HEK293 (cell line): ENCODE measurements around the gene SLC29A3.
"Not testable (repeated sequence)": the region's sequence is repeated elsewhere in the genome, so short reads cannot be mapped to it uniquely, and the experiment has no call there.

Experiments
- CTCF ChIA-PET: fragments of 350-600 bp; formaldehyde crosslinking; extraction: SDS; loops from one replicate; lab custom pipeline; 2021; ENCODE audit warnings: antibody characterized with exemption; lab: Yijun Ruan, JAX
- POLR2A ChIA-PET: fragments of 300-600 bp; formaldehyde crosslinking; extraction: SDS; loops from one replicate; lab custom pipeline; 2020; ENCODE audit warnings: antibody characterized with exemption, inconsistent platforms; lab: Yijun Ruan, JAX
- H3K27ac ChIP-seq: fragments of 200-500 bp; sonication (Bioruptor generic); 2 replicates; pipeline ENCODE4 v1.5.1; 2014; ENCODE audit warnings: low read depth, low read length, control low read depth, inconsistent platforms; ENCODE audit errors: extremely low read depth
- H3K36me3 ChIP-seq, 2 experiments: fragments of 200-500 bp in 1 of 2; sonication (Bioruptor generic) in 1 of 2; 1 replicate in 1 of 2; 2 replicates in 1 of 2; pipeline ENCODE4 v1.5.1; 2014 to 2017; ENCODE audit warnings: inconsistent platforms in 2 of 2, low read length in 2 of 2; ENCODE audit not compliant: control insufficient read depth in 2 of 2, insufficient read depth in 1 of 2
- H3K4me1 ChIP-seq: fragments of 200-500 bp; sonication (Bioruptor generic); 2 replicates; pipeline ENCODE4 v1.5.1; 2014; ENCODE audit warnings: mild to moderate bottlenecking, low read length, inconsistent platforms; ENCODE audit not compliant: control insufficient read depth, insufficient read depth
- H3K4me3 ChIP-seq: 2 replicates; pipeline ENCODE4 v1.5.1; 2011; ENCODE audit warnings: low read depth, mild to moderate bottlenecking, control low read depth, low read length, moderate library complexity
- H3K9me3 ChIP-seq: fragments of 200-500 bp; sonication (Bioruptor generic); 2 replicates; pipeline ENCODE4 v1.5.1; 2014; ENCODE audit warnings: low read depth, low read length, inconsistent platforms; ENCODE audit not compliant: control insufficient read depth, insufficient read depth
- GLIS2 ChIP-seq: fragments of 450-650 bp; formaldehyde crosslinking; IDR thresholded peaks from 2 replicates; pipeline ENCODE4 v1.5.1; 2016; ENCODE audit warnings: missing biosample characterization, missing genetic modification characterization
- MEIS1 ChIP-seq: sonication (generic); formaldehyde crosslinking; IDR thresholded peaks from 2 replicates; pipeline ENCODE4 v1.8.1; 2022; ENCODE audit warnings: missing genetic modification reagents, mild to moderate bottlenecking, borderline replicate concordance
- OVOL3 ChIP-seq: fragments of 450-650 bp; formaldehyde crosslinking; IDR thresholded peaks from 2 replicates; pipeline ENCODE4 v1.5.1; 2016; ENCODE audit warnings: missing biosample characterization, missing genetic modification characterization
- ZBTB21 ChIP-seq: fragments of 450-650 bp; formaldehyde crosslinking; IDR thresholded peaks from 2 replicates; pipeline ENCODE4 v1.5.1; 2017; ENCODE audit warnings: missing biosample characterization, missing genetic modification characterization
- ZBTB44 ChIP-seq: fragments of 450-650 bp; IDR thresholded peaks from 2 replicates; pipeline ENCODE4 v1.5.1; 2018; ENCODE audit warnings: missing biosample characterization, mild to moderate bottlenecking, missing genetic modification characterization
- ZFP37 ChIP-seq: fragments of 450-650 bp; formaldehyde crosslinking; IDR thresholded peaks from 2 replicates; pipeline ENCODE4 v1.5.1; 2016; ENCODE audit warnings: missing biosample characterization, missing genetic modification characterization
- ZNF114 ChIP-seq: fragments of 450-650 bp; formaldehyde crosslinking; IDR thresholded peaks from 2 replicates; pipeline ENCODE4 v1.5.0; 2017; ENCODE audit warnings: missing biosample characterization, missing genetic modification characterization
- ZNF140 ChIP-seq: fragments of 450-650 bp; formaldehyde crosslinking; IDR thresholded peaks from 2 replicates; pipeline ENCODE4 v1.5.1; 2016; ENCODE audit warnings: missing biosample characterization, missing genetic modification characterization
- ZNF169 ChIP-seq: fragments of 450-650 bp; formaldehyde crosslinking; IDR thresholded peaks from 2 replicates; pipeline ENCODE4 v1.5.1; 2016; ENCODE audit warnings: missing biosample characterization, missing genetic modification characterization
- ZNF175 ChIP-seq: fragments of 450-650 bp; formaldehyde crosslinking; IDR thresholded peaks from 2 replicates; pipeline ENCODE4 v1.5.1; 2016; ENCODE audit warnings: missing biosample characterization, missing genetic modification characterization
- ZNF521 ChIP-seq: fragments of 450-650 bp; formaldehyde crosslinking; IDR thresholded peaks from 2 replicates; pipeline ENCODE4 v1.5.1; 2017; ENCODE audit warnings: missing biosample characterization, mild to moderate bottlenecking, missing genetic modification characterization
- ZNF560 ChIP-seq: fragments of 450-650 bp; formaldehyde crosslinking; IDR thresholded peaks from 2 replicates; pipeline ENCODE4 v1.5.1; 2017; ENCODE audit warnings: missing biosample characterization, missing genetic modification characterization, borderline replicate concordance
- ZNF626 ChIP-seq: fragments of 450-650 bp; sonication (Bioruptor Pico); formaldehyde crosslinking; IDR thresholded peaks from 2 replicates; pipeline ENCODE4 v1.5.1; 2018; ENCODE audit warnings: missing biosample characterization, missing genetic modification characterization, inconsistent platforms
- ZNF664 ChIP-seq: fragments of 450-650 bp; formaldehyde crosslinking; IDR thresholded peaks from 2 replicates; pipeline ENCODE4 v1.5.1; 2016; ENCODE audit warnings: missing biosample characterization, missing genetic modification characterization
- ZNF701 ChIP-seq: fragments of 450-650 bp; formaldehyde crosslinking; IDR thresholded peaks from 2 replicates; pipeline ENCODE4 v1.5.1; 2016; ENCODE audit warnings: missing biosample characterization, missing genetic modification characterization
- ZNF792 ChIP-seq: fragments of 450-650 bp; formaldehyde crosslinking; IDR thresholded peaks from 2 replicates; pipeline ENCODE4 v1.5.1; 2016; ENCODE audit warnings: missing biosample characterization, missing genetic modification characterization
- ZSCAN23 ChIP-seq: fragments of 450-650 bp; formaldehyde crosslinking; IDR thresholded peaks from 2 replicates; pipeline ENCODE4 v1.5.1; 2016; ENCODE audit warnings: missing biosample characterization, missing genetic modification characterization
- ZXDB ChIP-seq: fragments of 450-650 bp; formaldehyde crosslinking; IDR thresholded peaks from 2 replicates; pipeline ENCODE4 v1.5.1; 2016; ENCODE audit warnings: missing biosample characterization, missing genetic modification characterization
- TF ChIP-seq, protein P1 (sequence below): fragments of 450-650 bp; formaldehyde crosslinking; IDR thresholded peaks from 2 replicates; pipeline ENCODE4 v1.5.1; 2016; ENCODE audit warnings: missing biosample characterization, missing genetic modification characterization
- TF ChIP-seq, protein P2 (sequence below): fragments of 450-650 bp; formaldehyde crosslinking; IDR thresholded peaks from 2 replicates; pipeline ENCODE4 v1.5.1; 2016; ENCODE audit warnings: missing biosample characterization, missing genetic modification characterization

The SLC29A3 gene

GRCh38 chr10:71296811-71297210 lies 22.2 kb upstream of the SLC29A3 start:
- H3K27ac ChIP-seq, POLR2A ChIA-PET, H3K4me3 ChIP-seq, H3K4me1 ChIP-seq, H3K9me3 ChIP-seq: not testable (repeated sequence)
- H3K36me3 ChIP-seq = peaks cover 0 to 100% of the 10 kb centered on the region in 2 experiments; a peak in 1 of 3 replicates
- CTCF ChIA-PET = interaction anchor here (0.6 to 0.7 kb wide), 3 partner anchors 88 to 393 kb away, joined by 3 to 4 read pairs (median 3); no protein-coding TSS in a partner anchor

GRCh38 chr10:71297343-71297742 lies 21.7 kb upstream of the SLC29A3 start:
- POLR2A ChIA-PET = no interaction called here
- H3K9me3 ChIP-seq = no peaks in the 10 kb centered on the region
- CTCF ChIA-PET = no interaction called here
- H3K27ac ChIP-seq = no peak overlapping the region
- H3K4me3 ChIP-seq = no peak overlapping the region
- H3K4me1 ChIP-seq = no peaks in the 10 kb centered on the region
- peaks cover 0 to 97% of the 10 kb centered on the region in 2 experiments; a peak in 1 of 3 replicates for H3K36me3 ChIP-seq
- TF ChIP-seq ZNF140 (tag by site-specific recombination) (no peak), ZBTB21 (tag by site-specific recombination) (no peak), ZBTB44 (tag by site-specific recombination) (no peak), ZNF626 (no peak), ZNF560 (tag by site-specific recombination) (no peak)

DNA sequence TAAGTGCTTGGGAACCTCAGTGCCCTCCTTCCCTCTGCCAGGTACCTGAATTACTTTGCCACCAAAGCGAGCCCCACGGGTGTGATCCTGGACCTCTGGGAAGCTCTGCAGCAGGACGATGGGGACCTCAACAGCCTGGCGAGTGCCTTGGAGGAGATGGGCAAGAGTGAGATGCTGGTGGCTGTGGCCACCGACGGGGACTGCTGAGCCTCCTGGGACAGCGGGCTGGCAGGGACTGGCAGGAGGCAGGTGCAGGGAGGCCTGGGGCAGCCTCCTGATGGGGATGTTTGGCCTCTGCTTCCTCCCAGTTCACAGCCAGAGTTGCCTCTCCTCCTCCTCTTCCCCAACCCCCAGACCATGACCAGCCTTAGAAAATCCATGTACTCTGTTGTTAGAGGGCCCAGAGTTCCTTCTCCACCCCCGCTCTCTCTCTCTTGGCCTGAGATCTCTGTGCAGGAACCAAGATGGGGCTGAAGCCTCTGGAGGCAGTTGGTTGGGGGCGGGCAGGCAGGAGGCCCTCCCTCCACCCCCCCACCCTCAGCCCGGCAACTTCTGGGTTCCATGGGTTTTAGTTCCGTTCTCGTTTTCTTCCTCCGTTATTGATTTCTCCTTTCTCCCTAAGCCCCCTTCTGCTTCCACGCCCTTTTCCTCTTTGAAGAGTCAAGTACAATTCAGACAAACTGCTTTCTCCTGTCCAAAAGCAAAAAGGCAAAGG lies 19.8 kb upstream of the SLC29A3 start:
- Histone ChIP-seq H3K27ac (no peak overlapping the region), H3K4me1 (no peaks in the 10 kb centered on the region), H3K9me3 (no peaks in the 10 kb centered on the region), H3K36me3 (peaks cover 0 to 78% of the 10 kb centered on the region in 2 experiments; a peak in 1 of 3 replicates), H3K4me3 (no peak overlapping the region)
- ChIA-PET POLR2A (no interaction called here), CTCF (interaction anchor here (0.6 to 1.2 kb wide), 3 partner anchors 18 to 407 kb away, joined by 3 to 4 read pairs (median 3); no protein-coding TSS in a partner anchor)
- no peak for TF ChIP-seq ZNF701 (tag by site-specific recombination)
- no peak for TF ChIP-seq MEIS1 (CRISPR knock-in tag)
- no peak for TF ChIP-seq ZFP37
- TF ChIP-seq ZNF140 (tag by site-specific recombination) = no peak
- TF ChIP-seq ZNF664 (tag by site-specific recombination) = no peak
- no peak for TF ChIP-seq ZNF175
- no peak for TF ChIP-seq OVOL3 (tag by site-specific recombination)
- TF ChIP-seq, protein P1, sequence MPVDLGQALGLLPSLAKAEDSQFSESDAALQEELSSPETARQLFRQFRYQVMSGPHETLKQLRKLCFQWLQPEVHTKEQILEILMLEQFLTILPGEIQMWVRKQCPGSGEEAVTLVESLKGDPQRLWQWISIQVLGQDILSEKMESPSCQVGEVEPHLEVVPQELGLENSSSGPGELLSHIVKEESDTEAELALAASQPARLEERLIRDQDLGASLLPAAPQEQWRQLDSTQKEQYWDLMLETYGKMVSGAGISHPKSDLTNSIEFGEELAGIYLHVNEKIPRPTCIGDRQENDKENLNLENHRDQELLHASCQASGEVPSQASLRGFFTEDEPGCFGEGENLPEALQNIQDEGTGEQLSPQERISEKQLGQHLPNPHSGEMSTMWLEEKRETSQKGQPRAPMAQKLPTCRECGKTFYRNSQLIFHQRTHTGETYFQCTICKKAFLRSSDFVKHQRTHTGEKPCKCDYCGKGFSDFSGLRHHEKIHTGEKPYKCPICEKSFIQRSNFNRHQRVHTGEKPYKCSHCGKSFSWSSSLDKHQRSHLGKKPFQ (tag by site-specific recombination) = no peak
- TF ChIP-seq, protein P2, sequence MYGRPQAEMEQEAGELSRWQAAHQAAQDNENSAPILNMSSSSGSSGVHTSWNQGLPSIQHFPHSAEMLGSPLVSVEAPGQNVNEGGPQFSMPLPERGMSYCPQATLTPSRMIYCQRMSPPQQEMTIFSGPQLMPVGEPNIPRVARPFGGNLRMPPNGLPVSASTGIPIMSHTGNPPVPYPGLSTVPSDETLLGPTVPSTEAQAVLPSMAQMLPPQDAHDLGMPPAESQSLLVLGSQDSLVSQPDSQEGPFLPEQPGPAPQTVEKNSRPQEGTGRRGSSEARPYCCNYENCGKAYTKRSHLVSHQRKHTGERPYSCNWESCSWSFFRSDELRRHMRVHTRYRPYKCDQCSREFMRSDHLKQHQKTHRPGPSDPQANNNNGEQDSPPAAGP (tag by site-specific recombination) = no peak
- TF ChIP-seq ZNF114 (tag by site-specific recombination) = no peak
- TF ChIP-seq ZXDB (tag by site-specific recombination) = no peak
- no peak for TF ChIP-seq GLIS2 (tag by site-specific recombination)
- no peak for TF ChIP-seq ZSCAN23 (tag by site-specific recombination)
- TF ChIP-seq ZNF792 = no peak
- TF ChIP-seq ZNF521 = no peak
- TF ChIP-seq ZNF169 (tag by site-specific recombination) = no peak
